Retina (tissue), 1 donor: ENCODE data around the gene SUSD4.
A peak's percentile ranks its signal among the peaks of the same experiment; 100 is the strongest.

Experiments used
- DNase-seq: peaks from one replicate; pipeline ENCODE4 v3.0.0-alpha.2; 2016

Gene SUSD4

GRCh38 chr1:223227486-223228196 lies 136.3 kb downstream of the SUSD4 start:
- no peak for DNase-seq

- no peak for DNase-seq
Observed at GRCh38 chr1:223227031-223227430, 136.9 kb downstream of the SUSD4 start.

GRCh38 chr1:223226271-223226670 lies 137.7 kb downstream of the SUSD4 start:
- no peak for DNase-seq

- DNase-seq: no peak
Observed at GRCh38 chr1:223225481-223225880, 138.5 kb downstream of the SUSD4 start.

GRCh38 chr1:223225061-223225460 lies 138.9 kb downstream of the SUSD4 start:
- no peak for DNase-seq

GRCh38 chr1:223224465-223224864 lies 139.5 kb downstream of the SUSD4 start:
- no peak for DNase-seq

GRCh38 chr1:223223091-223223995 lies 140.6 kb downstream of the SUSD4 start:
- DNase-seq: no peak

GRCh38 chr1:223222377-223222776 lies 141.6 kb downstream of the SUSD4 start:
- DNase-seq: no peak

- DNase-seq: no peak
Observed at GRCh38 chr1:223221686-223222085, 142.3 kb downstream of the SUSD4 start.

- no peak for DNase-seq
Observed at GRCh38 chr1:223219846-223220610, 143.9 kb downstream of the SUSD4 start.

- no peak for DNase-seq
Observed at GRCh38 chr1:223219318-223219635, 144.7 kb downstream of the SUSD4 start.

GRCh38 chr1:223217781-223218180 lies 146.2 kb downstream of the SUSD4 start:
- DNase-seq: no peak

- DNase-seq: peak; percentile 31
Observed at GRCh38 chr1:223216531-223217205, 147.3 kb downstream of the SUSD4 start.

GRCh38 chr1:223216074-223216473 lies 147.9 kb downstream of the SUSD4 start:
- DNase-seq: no peak

- DNase-seq: no peak
Observed at GRCh38 chr1:223215026-223215425, 148.9 kb downstream of the SUSD4 start.

GRCh38 chr1:223214261-223214807 lies 149.6 kb downstream of the SUSD4 start:
- no peak for DNase-seq

GRCh38 chr1:223212441-223212840 lies 151.5 kb downstream of the SUSD4 start:
- DNase-seq: no peak

- DNase-seq: no peak
Observed at GRCh38 chr1:223211323-223211985, 152.5 kb downstream of the SUSD4 start.

GRCh38 chr1:223210788-223211120 lies 153.2 kb downstream of the SUSD4 start:
- no peak for DNase-seq

- no peak for DNase-seq
Observed at GRCh38 chr1:223209992-223210787, 153.8 kb downstream of the SUSD4 start.

- DNase-seq: no peak
Observed at GRCh38 chr1:223209293-223209898, 154.6 kb downstream of the SUSD4 start.
